Activated T-cell treated with anti-CD3 and anti-CD28 coated beads for 4 hours (primary cell): Measurements from ENCODE around the gene PRELID2.
"Not testable (repeated sequence)": the region's sequence is repeated elsewhere in the genome, so short reads cannot be mapped to it uniquely, and the experiment has no call there.

ENCODE experiments used
- DNase-seq: peaks from one replicate; pipeline ENCODE4 v3.0.0-alpha.2; 2020

Gene PRELID2

GRCh38 chr5:145738227-145738626, 96.9 kb downstream of the PRELID2 start:
- DNase-seq = no peak

DNA sequence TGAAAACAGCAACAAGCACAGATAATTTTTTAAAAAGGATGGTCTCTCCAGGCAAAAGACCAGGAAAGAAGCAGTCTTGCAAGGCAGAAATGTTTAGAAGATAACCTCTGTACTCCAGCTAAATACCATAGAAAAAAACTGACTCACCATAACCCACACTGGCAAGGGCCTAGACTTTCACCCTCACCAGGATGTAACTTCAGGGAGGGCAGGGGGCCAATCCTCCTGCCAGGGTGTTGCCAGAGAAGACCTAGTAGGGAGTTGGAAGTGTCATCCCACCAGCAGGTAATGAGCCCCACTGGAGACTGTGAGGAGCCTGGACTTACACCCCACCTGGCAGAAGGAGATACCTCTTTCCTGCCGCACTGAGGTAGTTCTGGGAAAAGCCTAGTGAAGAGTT, 97.6 kb downstream of the PRELID2 start:
- no peak for DNase-seq

GRCh38 chr5:145729956-145730355, 105.2 kb downstream of the PRELID2 start:
- not testable (repeated sequence) for DNase-seq

DNA sequence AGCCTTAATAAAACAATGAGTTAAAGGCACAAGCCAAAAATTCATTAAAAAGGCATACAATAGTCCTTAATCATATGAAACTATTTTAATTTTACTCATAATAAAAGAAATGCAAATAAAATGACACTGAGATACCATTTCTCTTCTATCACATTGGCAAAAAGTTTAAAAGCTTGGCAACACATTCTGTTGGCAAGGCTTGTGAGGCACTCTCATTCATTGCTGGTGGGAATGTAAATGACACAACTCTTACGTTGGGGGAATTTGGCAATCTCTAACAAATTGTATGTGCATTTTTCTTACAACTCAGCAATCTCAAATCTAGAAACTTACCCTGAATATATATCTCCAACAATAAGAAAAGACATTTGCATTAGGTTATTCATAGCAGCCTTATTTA, 111.6 kb downstream of the PRELID2 start:
- no peak for DNase-seq

DNA sequence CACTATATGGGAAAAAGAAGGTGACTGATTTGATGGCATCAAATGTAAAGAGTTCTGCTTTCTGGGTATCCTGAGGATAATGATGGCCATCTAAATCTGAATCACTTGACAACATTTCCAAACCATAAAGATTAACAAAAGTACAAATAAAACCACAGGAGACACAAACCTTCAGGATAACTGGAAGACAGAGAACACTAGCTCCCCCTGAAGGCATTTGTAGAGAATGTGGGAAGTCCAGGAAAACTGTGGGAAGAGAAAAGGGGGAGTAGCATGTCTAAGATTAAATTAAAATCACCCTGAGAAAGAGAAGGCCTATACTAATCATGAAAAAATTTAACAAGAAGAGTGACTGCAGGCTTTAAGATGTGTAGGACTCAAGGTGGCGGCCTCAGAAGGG, 116.2 kb downstream of the PRELID2 start:
- DNase-seq = no peak

GRCh38 chr5:145715412-145715811, 119.7 kb downstream of the PRELID2 start:
- DNase-seq = no peak

GRCh38 chr5:145712245-145712644, 122.9 kb downstream of the PRELID2 start:
- no peak for DNase-seq

DNA sequence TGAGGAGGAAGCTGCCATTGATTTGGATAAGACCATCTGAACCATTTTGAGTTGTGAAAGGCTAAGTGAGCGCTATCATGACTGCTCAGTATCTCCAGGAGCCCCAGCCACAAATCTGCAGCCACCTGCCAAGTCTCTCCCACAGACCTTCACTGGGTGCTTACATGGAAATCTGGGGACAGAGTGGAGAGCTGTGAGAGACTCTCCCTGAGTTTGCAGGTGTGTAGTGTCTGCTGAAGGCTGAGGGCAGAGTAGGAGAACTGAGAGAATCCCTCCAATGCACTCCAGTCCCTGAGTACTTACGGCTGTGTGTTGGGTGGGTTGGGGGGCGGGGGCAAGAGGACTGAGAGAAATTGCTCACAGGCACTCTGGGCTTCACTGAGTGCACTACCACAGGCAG, 123.7 kb downstream of the PRELID2 start:
- DNase-seq = no peak
